G401.6 (cell line): Measurements from ENCODE around the gene NPRL2.
"Not testable (repeated sequence)": the region's sequence is repeated elsewhere in the genome, so short reads cannot be mapped to it uniquely, and the experiment has no call there.

ENCODE experiments used
- FAIRE-seq: peaks from 2 replicates; lab custom pipeline; 2012; peaks lifted over from hg19 to GRCh38; lab: Jason Lieb, UNC

Gene NPRL2

DNA sequence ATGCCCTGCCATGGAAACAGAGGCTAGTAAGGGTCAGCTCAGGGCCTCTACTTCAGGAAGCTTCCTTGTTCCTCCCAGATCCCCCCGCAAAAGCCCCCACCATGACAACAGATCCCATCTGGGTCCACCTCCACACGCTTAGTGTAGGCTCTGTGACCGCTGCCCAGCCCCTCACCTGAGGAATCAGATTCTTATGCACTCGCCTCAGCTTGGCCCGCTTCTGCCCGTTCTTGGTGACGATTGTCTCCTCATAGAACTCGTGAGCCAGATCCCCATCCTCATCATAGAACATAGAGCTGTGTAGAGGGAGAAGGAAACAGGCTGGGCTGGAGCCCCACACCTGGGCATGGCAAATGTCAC, 24.4 kb downstream of the NPRL2 start:
- FAIRE-seq, result no peak

DNA sequence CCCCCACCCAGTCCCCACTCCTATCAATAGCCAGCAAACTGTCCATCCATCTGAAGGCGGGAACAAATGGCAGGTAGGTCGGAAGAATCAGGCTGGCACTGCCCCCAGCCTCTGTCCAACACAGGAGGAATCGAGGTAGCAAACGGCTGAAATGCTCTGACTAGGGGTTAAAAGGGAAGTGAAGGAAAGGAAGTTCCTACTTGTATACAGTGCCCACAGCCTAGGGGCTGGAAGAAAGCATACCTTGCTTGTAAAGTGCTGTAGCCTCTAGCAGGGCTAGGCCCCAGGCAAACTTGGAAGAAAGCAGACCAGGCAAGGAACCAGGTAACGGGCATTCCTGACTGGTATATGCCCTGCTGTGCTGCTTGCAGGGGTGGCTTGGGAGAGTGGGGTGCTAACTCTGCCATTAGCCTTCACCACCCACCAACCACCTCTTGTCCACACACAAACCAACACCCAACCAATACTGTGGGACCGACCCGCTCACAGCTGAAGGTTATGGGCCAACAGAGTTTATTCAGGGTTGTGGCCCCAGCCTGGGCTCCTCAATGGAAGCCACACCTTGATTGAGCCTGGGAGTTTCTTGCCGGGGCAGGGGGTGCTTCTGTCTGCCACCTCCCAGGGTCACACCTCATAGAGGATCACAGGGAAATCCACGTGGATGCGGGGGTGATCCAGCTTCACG, 24.9 kb downstream of the NPRL2 start:
- no peak for FAIRE-seq

DNA sequence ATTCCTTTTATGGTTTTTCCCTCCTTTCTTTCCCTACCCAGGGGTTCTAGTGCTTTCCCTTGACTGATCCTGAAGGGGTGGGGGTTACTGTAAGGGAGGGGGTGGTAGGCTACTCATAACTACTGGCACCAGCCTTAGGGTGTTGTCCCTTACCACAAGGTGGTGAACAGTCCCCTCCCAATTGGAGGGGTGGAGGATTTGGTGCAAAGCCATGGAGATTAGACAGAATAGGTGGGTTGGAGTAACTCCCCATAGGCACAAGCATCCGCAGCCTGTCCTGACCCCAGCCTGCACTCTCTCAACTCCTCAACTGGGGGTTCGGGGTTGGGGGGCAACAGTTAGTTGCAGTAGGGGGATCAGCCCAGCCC, 25.5 kb downstream of the NPRL2 start:
- FAIRE-seq, result no peak

DNA sequence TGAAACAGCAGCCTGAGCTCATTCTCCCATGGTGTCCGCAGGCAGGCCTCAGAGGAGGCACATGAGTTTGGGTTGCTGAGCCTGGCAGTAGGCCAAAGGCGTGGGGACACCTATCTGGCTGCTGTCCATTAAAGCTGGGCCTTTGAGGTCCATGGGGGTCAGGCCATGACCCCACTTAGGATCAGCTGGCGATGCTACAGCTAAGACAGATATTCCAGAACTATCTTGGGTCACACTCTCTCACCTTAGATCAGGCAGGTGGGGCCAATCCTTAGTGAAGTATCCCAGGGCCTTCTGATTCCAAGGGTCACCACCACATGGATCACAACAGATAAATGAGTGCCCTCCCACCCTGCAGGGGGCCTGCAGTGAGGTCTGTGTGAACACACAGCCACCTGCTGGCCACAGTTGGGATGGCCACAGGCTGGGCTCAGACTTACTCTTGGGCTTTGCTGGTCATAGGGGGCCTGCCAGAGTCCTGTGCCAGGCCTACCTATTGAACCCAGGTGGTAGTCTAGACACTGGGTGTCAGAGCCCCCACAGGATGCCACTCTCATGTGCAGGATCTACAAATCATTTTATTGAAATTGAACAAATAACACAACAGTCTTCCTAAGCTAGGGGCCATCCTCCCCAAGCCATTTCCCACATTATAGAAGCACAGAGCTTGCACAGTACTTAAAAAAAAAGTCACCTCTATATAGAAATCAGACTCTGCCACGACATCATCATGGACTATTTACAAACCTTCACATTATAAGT, 26.0 kb downstream of the NPRL2 start:
- FAIRE-seq, result no peak

DNA sequence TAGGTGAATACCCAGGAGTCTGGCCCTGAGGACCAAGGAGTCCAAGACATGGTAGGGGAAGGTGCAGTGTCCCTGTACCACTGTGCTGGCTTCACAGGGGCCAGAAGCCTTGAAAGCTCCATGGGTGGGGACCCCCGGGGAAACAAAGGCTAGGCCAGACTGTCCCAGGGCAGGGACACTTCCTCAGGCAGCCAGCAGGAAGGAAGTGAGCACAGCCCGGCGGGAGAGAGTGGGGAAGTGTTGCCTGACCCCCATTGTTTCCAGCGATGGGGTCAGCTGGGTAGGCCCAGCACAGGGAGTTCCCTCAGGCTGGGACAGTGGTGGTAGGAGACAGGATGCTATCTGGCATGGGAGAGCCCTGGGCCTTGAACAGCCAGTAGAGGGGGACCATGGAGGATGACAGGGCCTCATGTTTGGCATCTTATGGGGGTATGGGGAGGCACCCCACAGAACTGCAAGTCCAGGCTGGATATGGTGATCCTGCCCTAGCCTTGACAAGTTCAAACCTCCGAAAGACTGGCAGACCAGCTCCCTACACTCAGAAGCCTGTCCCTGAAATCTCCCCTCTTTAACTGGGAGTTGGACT, 26.9 kb downstream of the NPRL2 start:
- no peak for FAIRE-seq

DNA sequence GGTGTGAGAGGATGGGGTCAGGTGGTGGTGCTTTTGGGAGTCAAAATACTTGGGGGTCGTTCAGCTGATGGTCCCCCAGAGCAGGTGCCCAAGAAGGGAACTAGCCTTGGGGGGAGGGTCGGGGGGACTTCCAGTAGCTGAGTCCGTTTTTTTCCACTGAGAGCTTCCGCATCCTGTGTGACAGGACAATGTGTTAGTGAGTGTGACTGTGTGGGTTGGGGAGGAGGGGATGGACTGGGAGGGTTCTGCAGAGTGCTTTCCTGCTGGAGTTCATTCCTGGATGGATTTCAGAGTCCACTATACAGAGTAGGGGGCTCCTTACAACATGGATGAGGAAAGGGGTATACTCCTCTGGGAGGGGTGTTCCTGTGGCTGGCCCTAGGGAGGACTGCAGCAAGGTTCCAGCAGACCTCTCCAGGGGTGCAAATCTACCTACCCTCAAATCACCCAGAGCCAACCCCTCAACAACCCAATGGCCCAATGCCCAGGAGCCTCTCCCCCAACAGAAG, 27.4 kb downstream of the NPRL2 start:
- FAIRE-seq, result no peak

DNA sequence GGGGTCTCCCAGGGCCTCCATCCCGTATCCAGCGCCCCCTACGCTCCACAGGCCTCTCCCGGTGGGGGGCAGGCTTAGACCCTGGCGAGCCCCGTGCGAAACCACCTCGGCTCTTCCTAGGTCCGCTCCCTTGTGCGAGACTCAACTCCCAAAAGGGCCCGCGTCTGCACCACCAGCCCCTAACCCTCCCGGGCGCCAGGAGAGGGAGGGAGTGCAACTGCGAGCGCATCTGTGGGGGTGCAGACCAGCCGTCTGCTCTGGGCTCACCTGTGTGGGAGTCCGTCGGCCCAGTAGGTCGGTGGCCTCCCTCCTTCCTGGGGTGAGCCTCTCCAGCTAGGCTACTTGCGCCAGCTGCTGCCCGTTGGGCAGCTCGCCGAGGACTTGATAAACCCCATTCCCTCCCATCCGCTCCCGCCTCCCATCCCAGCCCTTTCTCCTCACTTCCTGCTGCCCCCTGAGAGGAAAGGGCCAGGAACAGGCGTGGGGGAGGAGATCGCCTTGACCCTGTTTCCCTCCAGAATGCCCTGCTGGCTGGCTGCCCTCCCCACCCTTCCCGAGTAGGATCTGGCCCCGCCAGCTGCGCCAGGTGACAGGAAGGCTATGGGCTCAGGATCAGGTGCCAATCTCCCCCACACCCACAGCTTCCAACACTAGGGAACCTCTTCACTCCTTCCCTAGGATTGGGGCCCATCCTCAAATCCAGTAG, 28.0 kb downstream of the NPRL2 start, which contains the start of gene HYAL2:
Gene HYAL2 (minus strand): TSS at position 360 of the 706 bp plus-strand sequence. CDS start 2,256 bp downstream, outside the sequence.
- FAIRE-seq, result no peak

DNA sequence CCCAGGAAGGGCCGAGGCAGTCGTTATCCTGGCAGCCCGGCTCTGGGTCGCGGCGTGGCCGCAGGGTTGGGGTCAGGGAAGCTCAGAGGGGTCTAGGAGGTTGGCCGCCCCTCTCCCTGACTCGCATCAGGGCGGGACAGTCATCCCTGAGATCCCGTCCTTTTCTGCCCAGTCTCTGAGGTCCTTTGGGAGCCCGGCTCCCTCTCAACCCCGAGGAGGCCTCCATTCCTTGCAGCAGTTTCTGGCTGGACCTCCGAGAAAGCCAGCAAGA, 28.5 kb downstream of the NPRL2 start:
- no peak for FAIRE-seq

DNA sequence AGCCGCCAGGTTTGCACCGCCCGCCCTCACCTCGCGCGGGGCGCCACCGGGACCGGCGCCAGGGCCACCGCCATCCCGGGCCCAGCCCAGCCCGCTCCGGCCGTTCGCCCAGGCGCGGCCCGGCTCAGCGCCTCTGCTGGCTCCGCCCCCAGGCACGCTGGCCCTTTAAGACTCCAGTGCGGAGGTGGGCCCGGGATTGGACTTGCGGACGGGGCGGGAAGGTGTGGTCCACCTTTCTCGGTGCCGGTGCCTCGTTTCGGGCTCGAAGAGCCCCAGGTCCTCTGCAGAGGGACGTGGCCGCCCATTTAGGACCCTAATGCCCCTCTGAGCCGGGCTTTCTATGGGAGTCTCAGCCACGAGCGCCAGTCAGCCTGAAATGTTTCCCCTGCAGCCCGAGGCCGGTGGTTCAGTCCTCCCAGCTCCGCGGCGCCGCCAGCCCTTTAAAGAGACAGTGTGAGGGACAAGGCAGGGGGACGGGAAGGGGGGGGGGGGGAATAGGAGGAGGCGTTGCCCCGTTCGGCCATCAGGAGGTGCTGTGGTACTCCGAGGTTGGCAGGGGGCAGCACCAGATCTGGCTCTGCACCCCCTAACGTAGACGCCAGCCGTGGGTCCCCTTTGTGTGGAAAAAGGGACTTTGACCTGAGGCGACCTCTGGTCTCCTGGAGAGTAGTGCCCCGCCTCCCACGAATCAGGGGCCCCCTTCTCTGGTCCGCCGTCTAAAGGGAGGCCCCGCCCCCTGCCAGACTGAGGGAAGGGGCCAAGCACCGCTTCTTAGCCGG, 29.1 kb downstream of the NPRL2 start:
- FAIRE-seq, result no peak

DNA sequence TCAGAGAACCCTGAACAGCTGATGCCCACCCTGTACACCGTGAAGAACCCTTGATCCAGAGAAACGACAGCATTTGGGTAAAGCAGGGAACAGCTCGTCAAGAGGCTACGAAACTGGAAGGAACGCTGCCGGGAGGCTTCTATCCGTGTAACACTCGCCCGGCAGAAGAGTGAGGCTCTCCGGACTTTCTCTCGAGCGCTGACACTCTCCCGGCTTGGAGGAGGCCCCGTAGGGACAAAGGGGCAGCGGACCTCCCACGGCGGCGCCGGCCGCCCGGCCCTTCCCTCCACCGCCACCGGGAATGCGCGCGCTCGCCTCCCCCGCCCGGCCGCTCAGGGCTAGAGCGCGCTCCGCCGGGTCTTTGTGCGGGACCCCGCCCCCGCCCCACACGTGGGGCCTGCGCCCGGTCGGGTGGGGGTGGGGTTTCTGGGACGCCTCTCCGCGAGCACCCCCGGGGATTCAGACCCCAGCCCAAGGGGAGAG, 29.7 kb downstream of the NPRL2 start:
- FAIRE-seq, result no peak

DNA sequence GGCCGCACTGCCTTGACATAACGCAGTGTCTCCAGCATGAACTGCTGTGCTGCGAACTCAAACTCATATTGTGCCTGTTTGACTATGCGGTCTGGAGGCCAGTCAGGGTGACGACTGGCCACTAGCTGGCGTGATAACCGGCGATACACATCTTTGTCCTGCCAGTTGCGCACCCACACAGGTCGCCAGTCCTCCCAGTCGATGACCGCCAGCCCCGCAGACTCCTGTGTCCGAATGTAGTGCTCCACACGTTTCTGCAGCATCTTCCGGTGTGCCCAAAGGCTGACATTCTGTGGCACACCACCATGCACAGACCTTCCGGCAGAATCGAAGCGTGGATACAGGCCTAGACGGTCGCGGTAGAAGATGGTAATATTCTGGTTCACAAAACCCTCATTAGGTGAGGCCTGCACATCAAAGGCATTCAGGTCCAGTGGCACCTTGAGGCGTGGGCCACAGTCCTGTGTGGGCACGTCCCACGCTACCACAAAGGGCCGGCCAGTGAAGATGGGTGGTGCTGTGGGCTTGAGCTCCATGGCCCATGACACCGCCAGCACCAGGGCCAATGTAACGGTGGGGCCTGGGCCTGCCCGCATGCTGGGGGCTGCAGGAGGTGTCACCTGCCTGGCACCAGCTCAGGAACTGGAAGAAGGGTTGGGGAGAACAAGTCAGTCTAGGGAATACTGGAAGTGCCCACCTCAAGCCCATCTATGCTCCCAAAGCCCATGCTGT, 30.5 kb downstream of the NPRL2 start:
- FAIRE-seq, result no peak

DNA sequence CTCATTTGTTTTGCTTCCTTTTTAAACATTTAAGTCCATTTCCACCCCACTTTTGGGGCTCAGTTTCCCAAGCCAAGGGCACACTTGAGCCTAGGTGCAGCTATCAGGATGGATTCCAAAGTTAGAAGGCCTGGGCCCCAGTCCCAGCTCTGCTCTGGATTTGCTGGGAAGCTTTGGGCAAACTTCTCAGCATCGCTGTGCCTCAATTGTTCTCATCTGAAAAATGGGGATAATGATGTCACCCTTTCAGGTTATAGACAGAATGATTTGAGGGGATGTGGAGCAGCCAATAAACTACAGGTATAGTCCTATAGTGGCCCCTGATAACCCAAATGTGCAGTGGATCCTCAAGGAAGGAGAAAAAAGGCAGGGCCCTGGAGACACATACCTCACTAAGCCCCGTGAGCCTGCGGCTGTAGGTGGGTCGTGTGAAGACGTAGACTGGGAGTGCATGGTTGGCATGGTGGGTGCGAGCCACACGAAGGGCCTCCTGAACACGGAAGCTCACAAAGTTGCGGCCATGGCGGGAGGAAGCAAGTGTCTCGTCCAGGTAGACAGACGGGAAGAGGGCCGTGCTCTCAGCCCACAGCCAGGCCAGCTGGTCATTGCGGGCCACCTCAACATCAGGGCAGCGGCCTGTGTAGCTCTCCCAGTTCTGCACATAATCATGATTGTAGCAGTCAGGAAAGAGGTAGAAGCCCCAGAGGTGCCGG, 31.2 kb downstream of the NPRL2 start:
- no peak for FAIRE-seq

DNA sequence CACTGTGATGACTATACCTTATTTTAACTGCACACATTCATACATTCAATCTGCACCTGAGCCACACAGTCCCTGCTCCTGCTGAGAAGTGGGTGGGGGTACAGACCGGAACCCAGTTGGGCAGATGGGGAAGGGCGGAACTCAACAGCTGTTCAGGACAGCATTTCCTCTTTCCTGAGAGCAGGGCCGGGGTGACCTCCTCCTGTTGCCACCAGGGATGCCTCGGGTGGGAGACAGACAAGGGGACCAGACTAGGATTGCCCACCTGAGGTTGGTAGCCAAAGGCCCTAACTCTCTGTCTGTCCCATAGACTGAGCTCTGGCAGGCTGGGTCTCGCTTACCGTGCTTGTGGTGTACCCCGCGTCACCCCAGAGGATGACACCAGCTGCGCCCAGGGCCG, 32.0 kb downstream of the NPRL2 start:
- no peak for FAIRE-seq

DNA sequence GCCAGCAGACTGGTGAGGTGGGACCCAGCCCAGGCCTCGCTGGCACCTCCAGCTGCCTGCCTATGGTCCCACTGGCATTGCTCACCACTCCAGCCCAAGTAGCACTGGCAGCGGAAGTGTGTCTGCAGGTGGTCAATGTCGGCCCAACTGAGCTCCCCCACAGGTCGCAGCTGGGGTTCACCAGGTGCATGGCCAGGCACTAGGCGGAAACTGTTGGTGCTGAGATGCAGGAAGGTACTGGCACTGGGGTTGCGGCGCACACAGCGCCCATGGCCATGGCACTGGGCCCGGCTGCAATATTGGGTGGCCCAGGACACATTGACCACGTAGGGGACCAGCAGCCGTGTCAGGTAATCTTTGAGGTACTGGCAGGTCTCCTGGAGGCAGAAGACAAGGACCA, 32.4 kb downstream of the NPRL2 start:
- FAIRE-seq, result no peak

DNA sequence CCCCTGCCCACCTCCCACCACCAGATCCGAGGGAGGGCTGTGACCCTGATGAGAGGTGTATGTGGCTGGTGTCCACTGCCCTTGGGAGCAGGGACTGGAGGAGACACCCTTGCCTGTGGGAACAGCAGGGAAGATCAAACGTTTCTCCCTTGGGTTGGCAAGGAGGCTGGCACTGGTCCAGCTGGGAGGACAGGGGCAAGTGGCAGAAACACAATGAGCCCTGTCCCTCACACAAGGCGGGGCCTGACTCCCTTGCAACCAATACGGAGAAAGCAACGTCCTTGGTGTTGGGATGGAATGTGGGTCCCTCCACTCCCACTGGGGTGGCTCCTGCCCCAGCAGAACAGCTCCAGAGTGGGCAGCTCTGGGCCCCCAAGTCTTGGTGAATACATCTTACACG, 33.3 kb downstream of the NPRL2 start:
- FAIRE-seq, result no peak

DNA sequence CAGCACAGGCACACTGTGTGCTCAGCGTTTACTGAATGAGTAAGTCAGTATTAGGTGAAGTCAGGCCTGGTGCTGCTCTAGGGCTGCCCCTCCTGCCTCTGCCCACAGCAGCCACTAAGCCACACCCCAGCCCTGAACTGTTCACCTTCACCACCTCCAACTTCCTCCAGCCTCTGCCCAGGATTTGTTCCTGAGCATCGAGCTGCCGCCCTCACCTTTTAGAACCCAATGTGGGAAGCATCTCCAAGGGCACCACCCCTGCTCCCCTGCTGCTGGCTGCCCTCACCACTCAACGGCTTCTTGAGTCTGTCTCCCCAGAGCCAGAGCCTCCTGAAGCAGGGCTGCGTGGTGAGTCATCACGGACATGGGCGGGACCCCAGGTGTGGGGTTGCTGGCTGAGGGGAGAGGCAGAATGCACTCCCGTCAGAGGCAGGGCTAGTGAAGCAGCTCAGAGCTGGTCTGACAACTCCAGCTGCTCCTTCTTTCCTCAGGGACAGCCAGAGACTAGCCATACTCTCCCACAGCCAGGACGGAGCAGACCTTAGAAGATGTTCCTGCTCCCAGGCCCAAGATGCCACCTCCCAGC, 33.8 kb downstream of the NPRL2 start:
- no peak for FAIRE-seq

DNA sequence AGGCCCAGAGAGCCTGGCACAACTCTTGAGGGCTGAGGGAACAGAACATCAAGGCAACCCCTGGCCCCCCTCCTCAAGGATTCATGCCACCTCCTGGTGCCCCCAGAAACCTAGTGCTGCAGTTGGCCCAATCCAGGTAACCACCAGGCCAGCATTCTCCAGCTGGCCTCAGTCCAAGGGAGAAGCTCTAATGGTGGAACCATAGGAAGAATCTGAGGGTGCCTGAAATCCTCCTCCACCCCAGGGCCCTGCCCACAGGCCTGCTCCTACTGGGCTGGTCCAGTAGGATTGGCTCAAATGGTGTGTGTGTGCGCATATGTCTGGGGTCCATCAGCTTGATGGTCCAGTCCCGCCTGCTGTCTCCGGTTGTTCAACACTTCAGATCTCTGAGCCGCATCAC, 35.8 kb downstream of the NPRL2 start:
- FAIRE-seq, result no peak

DNA sequence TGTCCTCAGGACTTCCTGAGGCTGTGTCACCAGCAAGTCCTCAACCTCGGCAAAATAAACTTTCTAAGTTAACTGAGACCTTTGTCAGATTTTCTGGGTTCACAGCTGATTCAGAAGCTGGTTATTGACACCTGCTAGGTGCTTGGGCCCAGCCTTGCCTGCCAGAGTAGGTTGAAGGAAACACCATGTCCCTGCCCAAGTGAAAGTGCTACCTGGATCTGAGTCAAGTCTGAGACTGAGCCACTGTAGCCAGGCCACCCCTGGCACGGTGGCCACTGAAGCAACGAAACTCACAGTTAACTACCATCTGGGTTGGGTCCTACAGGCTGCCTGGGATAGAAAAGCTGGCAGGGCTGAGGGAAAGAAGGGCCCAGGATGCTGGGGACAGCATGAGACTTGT, 36.2 kb downstream of the NPRL2 start:
- FAIRE-seq, result no peak

DNA sequence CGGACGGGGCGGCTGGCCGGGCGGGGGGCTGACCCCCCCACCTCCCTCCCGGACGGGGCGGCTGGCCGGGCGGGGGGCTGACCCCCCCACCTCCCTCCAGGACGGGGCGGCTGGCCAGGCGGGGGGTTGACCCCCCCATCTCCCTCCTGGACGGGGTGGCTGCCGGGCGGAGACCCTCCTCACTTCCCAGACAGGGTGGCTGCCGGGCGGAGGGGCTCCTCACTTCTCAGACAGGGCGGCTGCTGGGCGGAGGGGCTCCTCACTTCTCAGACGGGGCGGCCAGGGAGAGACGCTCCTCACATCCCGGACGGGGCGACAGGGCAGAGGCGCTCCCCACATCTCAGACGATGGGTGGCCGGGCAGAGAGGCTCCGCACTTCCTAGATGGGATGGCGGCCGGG, 38.5 kb downstream of the NPRL2 start:
- FAIRE-seq, result not testable (repeated sequence)

DNA sequence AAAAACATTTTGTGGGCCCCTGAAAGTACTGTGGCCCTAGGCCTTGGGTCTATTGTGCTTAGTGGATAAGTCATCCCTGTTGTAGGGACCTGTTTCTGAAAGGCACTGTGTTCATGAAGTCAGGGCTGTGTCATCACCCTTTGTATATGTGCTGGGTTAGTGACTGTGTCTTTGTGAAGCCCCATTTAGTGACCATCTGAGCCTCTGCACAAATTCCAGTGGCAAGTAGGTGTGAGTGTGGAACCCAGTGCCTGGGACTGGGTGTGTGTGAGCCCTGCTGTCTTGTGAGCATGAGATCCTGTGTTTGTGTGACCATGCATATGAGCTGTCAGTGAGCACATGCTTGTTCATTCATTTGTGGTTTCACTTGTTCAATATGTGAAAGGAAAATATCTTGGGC, 46.0 kb downstream of the NPRL2 start:
- FAIRE-seq, result no peak
